HG03565 (cell line): ENCODE data around the gene FAN1.

Experiments used
- ATAC-seq: cut with Tn5 transposase; IDR thresholded peaks from one replicate; pipeline ENCODE4 v1.9.1; 2021; ENCODE audit warnings: mild to moderate bottlenecking, moderate library complexity; ENCODE audit not compliant: unreplicated experiment

Gene FAN1

GRCh38 chr15:30954674-30955073 is 51.0 kb downstream of the FAN1 start:
- no peak for ATAC-seq

GRCh38 chr15:30956216-30957124 is 52.8 kb downstream of the FAN1 start:
- ATAC-seq = no peak

GRCh38 chr15:30958219-30958618 is 54.5 kb downstream of the FAN1 start:
- ATAC-seq = no peak

- no peak for ATAC-seq
Measured at GRCh38 chr15:30962079-30962478, 58.4 kb downstream of the FAN1 start.

GRCh38 chr15:30962659-30963058 is 58.9 kb downstream of the FAN1 start:
- no peak for ATAC-seq

- no peak for ATAC-seq
Measured at GRCh38 chr15:30963681-30964080, 60.0 kb downstream of the FAN1 start.

GRCh38 chr15:30969724-30970123 is 66.0 kb downstream of the FAN1 start:
- ATAC-seq = no peak

GRCh38 chr15:30973379-30973778 is 69.7 kb downstream of the FAN1 start:
- ATAC-seq = no peak

GRCh38 chr15:30974112-30974511 is 70.4 kb downstream of the FAN1 start:
- ATAC-seq = no peak

- ATAC-seq = no peak
Measured at GRCh38 chr15:30978328-30978727, 74.6 kb downstream of the FAN1 start.

GRCh38 chr15:30979457-30979856 is 75.7 kb downstream of the FAN1 start:
- ATAC-seq = no peak

GRCh38 chr15:30984118-30984517 is 80.4 kb downstream of the FAN1 start:
- ATAC-seq = no peak

- no peak for ATAC-seq
Measured at GRCh38 chr15:30984542-30984941, 80.8 kb downstream of the FAN1 start.

- no peak for ATAC-seq
Measured at GRCh38 chr15:30985081-30985531, 81.4 kb downstream of the FAN1 start.

GRCh38 chr15:30990036-30990435 is 86.3 kb downstream of the FAN1 start:
- ATAC-seq = no peak

GRCh38 chr15:30990446-30991254 is 86.9 kb downstream of the FAN1 start:
- no peak for ATAC-seq

GRCh38 chr15:30991255-30992235 is 87.8 kb downstream of the FAN1 start, which contains the start of gene MTMR10:
Gene MTMR10, minus strand, starts transcription at chr15:30991628. Its CDS starts 122 bp downstream, at chr15:30991506.
- ATAC-seq = peak; percentile 87

- no peak for ATAC-seq
Measured at GRCh38 chr15:30992249-30992864, 88.6 kb downstream of the FAN1 start.
